B cell (primary cell): ENCODE measurements around the gene PRRC2A. TPM values are rescaled to one million over a fixed set of nuclear protein-coding genes. Genes with fewer than 3 reads are reported as not detected.

Experiments used
- ATAC-seq: fragments of 200-7000 bp; cut with Tn5 transposase; one replicate; pipeline ENCODE4 v1.10.0; 2021; ENCODE audit warnings: low read depth, mild to moderate bottlenecking, moderate number of reproducible peaks, moderate library complexity
- CTCF ChIA-PET: fragments of 350-600 bp; sonication (Branson Sonifier 250); formaldehyde crosslinking; loops from one replicate; lab custom pipeline; 2021; ENCODE audit warnings: antibody characterized with exemption, inconsistent platforms; lab: Charles Lee
- POLR2A ChIA-PET: fragments of 350-600 bp; sonication (Branson Sonifier 250); formaldehyde crosslinking; loops from one replicate; lab custom pipeline; 2021; ENCODE audit warnings: antibody characterized with exemption; lab: Charles Lee
- DNase-seq: peaks from one replicate; pipeline ENCODE4 v3.0.0; 2013
- H2AFZ ChIP-seq: 2 replicates; pipeline ENCODE4 v1.6.1; 2012; ENCODE audit warnings: mild to moderate bottlenecking, low read depth, low read length; ENCODE audit not compliant: insufficient read depth, poor library complexity, severe bottlenecking
- H3K27ac ChIP-seq, 2 donors: 1 replicate in 1 of 2; 2 replicates in 1 of 2; pipeline ENCODE4 v1.5.1; 2012 to 2013; ENCODE audit warnings: low read length in 2 of 2, mild to moderate bottlenecking in 2 of 2, moderate library complexity in 1 of 2
- H3K27me3 ChIP-seq, 4 experiments: fragments of 200-600 bp in 1 of 4; sonication (generic) in 1 of 4; replicated peaks in 1 of 4; 1 replicate in 2 of 4; 2 replicates in 2 of 4; pipeline versions ENCODE4 v1.6.1 to v1.7.0; 2013 to 2016; ENCODE audit warnings: low read length in 3 of 4, mild to moderate bottlenecking in 2 of 4, mixed read lengths in 1 of 4, moderate library complexity in 1 of 4; ENCODE audit not compliant: insufficient read depth in 4 of 4, control insufficient read depth in 3 of 4; ENCODE audit errors: control extremely low read depth in 1 of 4
- H3K36me3 ChIP-seq, 2 experiments: replicated peaks in 1 of 2; 1 replicate in 1 of 2; 2 replicates in 1 of 2; pipeline versions ENCODE4 v1.6.1 to v1.7.1; 2013; ENCODE audit warnings: low read length in 1 of 2; ENCODE audit not compliant: insufficient read depth in 2 of 2, control insufficient read depth in 1 of 2; ENCODE audit errors: control extremely low read depth in 1 of 2, extremely low read depth in 1 of 2
- H3K4me1 ChIP-seq, 2 donors: fragments of 200-600 bp in 1 of 2; sonication (generic) in 1 of 2; 1 replicate in 1 of 2; 2 replicates in 1 of 2; pipeline versions ENCODE4 v1.5.1 to v1.6.1; 2013 to 2017; ENCODE audit warnings: low read length in 2 of 2; ENCODE audit not compliant: control insufficient read depth in 2 of 2, insufficient read depth in 2 of 2
- H3K4me2 ChIP-seq: replicated peaks from 2 replicates; pipeline ENCODE3; 2012; ENCODE audit warnings: mild to moderate bottlenecking, low read depth, low read length; ENCODE audit not compliant: poor library complexity, severe bottlenecking
- H3K4me3 ChIP-seq, 5 experiments: fragments of 200-600 bp in 1 of 5; sonication (generic) in 1 of 5; 1 replicate in 3 of 5; 2 replicates in 2 of 5; pipeline versions ENCODE4 v1.5.1 to v1.7.0; 2011 to 2016; ENCODE audit warnings: low read length in 4 of 5, mild to moderate bottlenecking in 4 of 5, low read depth in 2 of 5, control low read depth in 1 of 5, moderate library complexity in 1 of 5; ENCODE audit not compliant: insufficient read depth in 1 of 5; ENCODE audit errors: control extremely low read depth in 1 of 5, extremely low read depth in 1 of 5
- H3K79me2 ChIP-seq: fragments of 200-600 bp; sonication (generic); one replicate; pipeline ENCODE4 v1.6.0; 2016; ENCODE audit warnings: low read length; ENCODE audit not compliant: control insufficient read depth, insufficient read depth
- H3K9ac ChIP-seq: fragments of 200-600 bp; sonication (generic); 2 replicates; pipeline ENCODE4 v1.6.1; 2017; ENCODE audit warnings: mild to moderate bottlenecking, low read length, moderate library complexity
- H3K9me3 ChIP-seq, 3 donors: one replicate each; pipeline versions ENCODE4 v1.6.1 to v1.7.1; 2013; ENCODE audit warnings: low read length in 2 of 3; ENCODE audit not compliant: control insufficient read depth in 2 of 3, insufficient read depth in 1 of 3; ENCODE audit errors: control extremely low read depth in 1 of 3
- H4K20me1 ChIP-seq: 2 replicates; pipeline ENCODE4 v1.6.0; 2012; ENCODE audit warnings: mild to moderate bottlenecking, low read length; ENCODE audit not compliant: insufficient read depth, control insufficient read depth, poor library complexity, severe bottlenecking
- H3K27ac Mint-ChIP-seq: one replicate; pipeline ENCODE4 v1.8.0; 2021; ENCODE audit warnings: mixed read lengths
- H3K27me3 Mint-ChIP-seq: one replicate; pipeline ENCODE4 v1.8.0; 2021; ENCODE audit warnings: mixed read lengths
- H3K4me1 Mint-ChIP-seq: one replicate; pipeline ENCODE4 v1.8.0; 2021; ENCODE audit warnings: mixed read lengths
- H3K4me3 Mint-ChIP-seq: one replicate; pipeline ENCODE4 v1.8.0; 2021; ENCODE audit warnings: mixed read lengths
- H3K9me3 Mint-ChIP-seq: one replicate; pipeline ENCODE4 v1.8.0; 2022; ENCODE audit warnings: mixed read lengths; ENCODE audit not compliant: insufficient read depth
- EZH2 ChIP-seq: IDR thresholded peaks from 2 replicates; pipeline ENCODE4 v1.6.1; 2012; ENCODE audit warnings: borderline replicate concordance, low read depth, mild to moderate bottlenecking, moderate library complexity, low read length; ENCODE audit not compliant: insufficient read depth, poor library complexity, severe bottlenecking
- WGBS: methylation state at CpG from one replicate; pipeline ENCODE4 v1.1.5; 2013; ENCODE audit warnings: missing lambda C conversion rate; ENCODE audit not compliant: insufficient coverage; 5-methylcytosine and 5-hydroxymethylcytosine counted together
- intact Hi-C: fragments of 100-400 bp; cut with micrococcal nuclease; formaldehyde crosslinking; loops from one replicate; pipeline ENCODE4 v1.10.0; 2022
- polyA plus RNA-seq: library from polyadenylated mRNA; depleted of rRNA; stranded (reverse); fragments of >200 nt; gene quantifications from 2 replicates; pipeline ENCODE4 v1.2.3, GENCODE V29; 2012
- total RNA-seq, 2 donors: library from RNA; stranded (reverse); fragments of 120-200 nt in 1 of 2; gene quantifications; 1 replicate in 1 of 2; 2 replicates in 1 of 2; pipeline versions ENCODE4 v1.2.3 to v1.2.4, GENCODE V29; 2013 to 2022
- TF ChIP-seq, protein P1 (sequence below): fragments of 200-600 bp; IDR thresholded peaks from one replicate; pipeline ENCODE4 v1.8.0; 2022; ENCODE audit warnings: antibody characterized with exemption, mild to moderate bottlenecking

Gene PRRC2A
- total and polyA plus RNA-seq, 2 donors (not counting 1 experiment from before 2014, with no cell fraction given) = 153 to 265 TPM

DNA sequence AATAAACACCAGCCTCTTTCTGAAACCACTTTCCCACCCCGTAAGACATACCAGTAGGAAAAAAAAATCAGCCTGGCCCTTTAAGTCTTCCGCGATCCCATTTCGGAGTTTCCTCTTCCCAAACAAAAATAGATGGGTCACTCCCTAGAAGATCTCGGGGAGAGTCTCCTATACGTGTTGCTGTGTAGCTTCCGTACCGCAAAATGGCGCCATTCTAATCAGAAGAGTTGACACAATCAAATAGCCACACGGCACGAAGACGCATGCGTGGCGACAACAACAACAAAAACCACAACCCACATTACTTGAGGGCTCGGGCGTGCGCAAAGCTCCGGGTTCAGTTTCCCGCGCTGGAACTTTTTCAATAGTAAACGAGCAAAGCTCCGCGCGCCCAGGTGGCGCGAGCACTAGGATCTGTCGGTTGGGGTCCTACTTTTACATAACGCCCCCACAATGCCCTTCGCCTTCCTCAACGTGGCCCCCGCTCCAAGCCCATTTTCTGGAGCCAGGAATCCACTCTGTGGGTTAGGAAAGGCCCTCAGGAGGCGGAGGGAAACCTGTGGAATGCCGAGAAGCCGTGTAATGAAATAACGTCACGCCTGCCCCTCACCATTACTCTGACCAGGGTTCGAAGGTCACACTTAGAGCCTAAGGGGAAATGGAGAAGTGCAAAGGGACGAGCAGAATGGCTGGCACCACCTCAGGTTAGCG, 44.4 kb downstream of the PRRC2A start, which contains the start of gene GPANK1:
TSS of gene GPANK1 (minus strand) at position 208 of the 711 bp plus-strand sequence. CDS start 519 bp downstream, outside the sequence.
- peaks cover 86% of the 10 kb centered on the region for H3K79me2 ChIP-seq

More for the DNA sequence above, 44.4 kb downstream of the PRRC2A start, which contains the start of gene GPANK1:
- peak; percentile 28 for ATAC-seq
- POLR2A ChIA-PET = interaction anchor here (0.5 to 5.9 kb wide), 11 partner anchors 9 to 1306 kb away, joined by 3 to 57 read pairs (median 5); partner anchors contain the start of genes APOM, BAG6, CLIC1 and DDX39B
- Mint-ChIP-seq H3K4me1 (peaks cover 57% of the 10 kb centered on the region), H3K4me3 (peak within 1 kb of the TSS; percentile 96), H3K9me3 (no peaks in the 10 kb centered on the region), H3K27me3 (no peaks in the 10 kb centered on the region), H3K27ac (peak within 1 kb of the TSS; percentile 100)
- no peaks in the 10 kb centered on the region for H3K27me3 ChIP-seq
- H3K4me1 ChIP-seq = peaks cover 27 to 48% of the 10 kb centered on the region in 2 donors
- H3K27ac ChIP-seq = peak within 1 kb of the TSS; percentile 96 to 98
- H4K20me1 ChIP-seq = peaks cover 17% of the 10 kb centered on the region
- intact Hi-C loops = loop anchor here (1.0 to 5.0 kb wide), 14 partner anchors 13 to 532 kb away; partner anchors contain the start of genes ABHD16A, AGPAT1, BAG6 and CLIC1
- peak within 1 kb of the TSS; percentile 58 to 98 (median 85) for H3K4me3 ChIP-seq
- peak; percentile 93 for DNase-seq
- CTCF ChIA-PET = interaction anchor here (1.0 to 1.8 kb wide), 5 partner anchors 12 to 119 kb away, joined by 3 to 9 read pairs (median 3); partner anchors contain the start of genes ATP6V1G2 and BAG6
- TF ChIP-seq EZH2 = no peak
- TF ChIP-seq, protein P1, sequence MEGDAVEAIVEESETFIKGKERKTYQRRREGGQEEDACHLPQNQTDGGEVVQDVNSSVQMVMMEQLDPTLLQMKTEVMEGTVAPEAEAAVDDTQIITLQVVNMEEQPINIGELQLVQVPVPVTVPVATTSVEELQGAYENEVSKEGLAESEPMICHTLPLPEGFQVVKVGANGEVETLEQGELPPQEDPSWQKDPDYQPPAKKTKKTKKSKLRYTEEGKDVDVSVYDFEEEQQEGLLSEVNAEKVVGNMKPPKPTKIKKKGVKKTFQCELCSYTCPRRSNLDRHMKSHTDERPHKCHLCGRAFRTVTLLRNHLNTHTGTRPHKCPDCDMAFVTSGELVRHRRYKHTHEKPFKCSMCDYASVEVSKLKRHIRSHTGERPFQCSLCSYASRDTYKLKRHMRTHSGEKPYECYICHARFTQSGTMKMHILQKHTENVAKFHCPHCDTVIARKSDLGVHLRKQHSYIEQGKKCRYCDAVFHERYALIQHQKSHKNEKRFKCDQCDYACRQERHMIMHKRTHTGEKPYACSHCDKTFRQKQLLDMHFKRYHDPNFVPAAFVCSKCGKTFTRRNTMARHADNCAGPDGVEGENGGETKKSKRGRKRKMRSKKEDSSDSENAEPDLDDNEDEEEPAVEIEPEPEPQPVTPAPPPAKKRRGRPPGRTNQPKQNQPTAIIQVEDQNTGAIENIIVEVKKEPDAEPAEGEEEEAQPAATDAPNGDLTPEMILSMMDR = no peak
- no peaks in the 10 kb centered on the region for H3K9me3 ChIP-seq
- peak within 1 kb of the TSS; percentile 90 for H3K4me2 ChIP-seq
- 1% methylated on average over 32 of the region's 39 CpGs for WGBS
- H3K9ac ChIP-seq = peak within 1 kb of the TSS; percentile 89
- peaks cover 12 to 53% of the 10 kb centered on the region in 2 experiments for H3K36me3 ChIP-seq
- H2AFZ ChIP-seq = peak within 1 kb of the TSS; percentile 72
